SK-MEL-5 (cell line): ENCODE data around the gene SERPINH1. TPM values are rescaled to one million over a fixed set of nuclear protein-coding genes. Genes with fewer than 3 reads are reported as not detected.

ENCODE experiments used
- DNase-seq: peaks from one replicate; pipeline ENCODE4 v3.0.0-alpha.2; 2016; ENCODE audit warnings: low read depth, low spot score
- in situ Hi-C: cut with HindIII; loops from 2 replicates; pipeline ENCODE4 v1.10.0; 2016; ENCODE audit warnings: low sequenced_read_pairs, high pct_unique_total_duplicates, low pct_unique_long_range_greater_than_20kb
- total RNA-seq: library from RNA; depleted of rRNA; stranded (reverse); fragments of >200 nt; shearing (Covaris generic); gene quantifications from 2 replicates; pipeline ENCODE4 v1.2.3, GENCODE V29; 2014

Gene SERPINH1
- total RNA-seq, 1 experiment from 2014 or later: 21.6 TPM

DNA sequence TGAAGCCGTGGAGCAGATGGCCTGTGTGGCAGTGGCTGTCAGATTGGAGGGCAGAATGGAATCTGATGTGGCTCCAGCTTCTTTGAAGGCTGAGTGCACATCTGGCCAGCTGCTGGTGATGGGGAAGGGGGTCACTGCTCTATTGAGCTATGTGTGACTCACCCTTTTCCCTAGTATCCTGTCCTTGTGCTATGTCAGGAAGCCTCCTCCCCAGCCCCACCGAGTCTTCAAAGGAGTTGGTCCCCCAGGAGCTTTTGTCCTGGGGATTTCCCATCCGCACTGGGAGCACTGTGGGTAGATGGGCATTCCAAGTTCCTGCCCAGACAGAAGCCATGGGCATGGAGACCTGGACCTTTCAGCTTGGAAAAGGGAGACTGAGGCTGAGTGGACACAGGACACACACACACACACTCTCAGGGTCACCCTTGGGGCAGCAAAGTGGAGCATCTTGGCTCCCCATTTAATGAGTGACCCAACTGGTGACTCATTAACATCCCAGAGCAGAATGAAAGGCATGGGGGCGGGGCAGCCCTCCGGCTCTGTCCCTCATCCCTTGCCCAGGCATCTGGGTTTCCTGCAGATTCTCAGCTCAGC, 3.3 kb downstream of the SERPINH1 start:
- no peak for DNase-seq
- in situ Hi-C loops: no loop called here

DNA sequence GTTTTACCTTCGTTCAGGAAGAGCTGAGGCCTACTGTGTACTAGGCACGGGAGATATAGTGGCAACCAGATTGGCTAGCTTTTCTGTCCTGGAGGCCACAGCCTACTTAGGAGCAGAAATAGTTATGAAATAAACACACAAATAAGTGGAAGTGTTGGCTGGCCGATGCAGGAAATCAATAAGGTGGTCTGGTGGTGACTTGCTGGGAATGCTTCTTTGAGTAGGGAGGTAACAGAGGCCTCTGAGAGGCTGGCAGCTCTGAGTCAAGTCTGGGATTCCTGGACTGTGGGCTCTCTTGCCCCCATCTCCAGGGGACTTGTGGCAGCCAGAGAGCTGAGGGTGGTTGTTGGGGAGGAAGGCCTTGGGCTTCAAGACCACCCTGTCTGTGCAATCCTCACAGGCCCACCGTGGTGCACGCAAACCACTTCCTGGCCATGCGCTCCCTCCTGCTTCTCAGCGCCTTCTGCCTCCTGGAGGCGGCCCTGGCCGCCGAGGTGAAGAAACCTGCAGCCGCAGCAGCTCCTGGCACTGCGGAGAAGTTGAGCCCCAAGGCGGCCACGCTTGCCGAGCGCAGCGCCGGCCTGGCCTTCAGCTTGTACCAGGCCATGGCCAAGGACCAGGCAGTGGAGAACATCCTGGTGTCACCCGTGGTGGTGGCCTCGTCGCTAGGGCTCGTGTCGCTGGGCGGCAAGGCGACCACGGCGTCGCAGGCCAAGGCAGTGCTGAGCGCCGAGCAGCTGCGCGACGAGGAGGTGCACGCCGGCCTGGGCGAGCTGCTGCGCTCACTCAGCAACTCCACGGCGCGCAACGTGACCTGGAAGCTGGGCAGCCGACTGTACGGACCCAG, 4.1 kb downstream of the SERPINH1 start:
- DNase-seq: no peak
- in situ Hi-C loops: no loop called here

DNA sequence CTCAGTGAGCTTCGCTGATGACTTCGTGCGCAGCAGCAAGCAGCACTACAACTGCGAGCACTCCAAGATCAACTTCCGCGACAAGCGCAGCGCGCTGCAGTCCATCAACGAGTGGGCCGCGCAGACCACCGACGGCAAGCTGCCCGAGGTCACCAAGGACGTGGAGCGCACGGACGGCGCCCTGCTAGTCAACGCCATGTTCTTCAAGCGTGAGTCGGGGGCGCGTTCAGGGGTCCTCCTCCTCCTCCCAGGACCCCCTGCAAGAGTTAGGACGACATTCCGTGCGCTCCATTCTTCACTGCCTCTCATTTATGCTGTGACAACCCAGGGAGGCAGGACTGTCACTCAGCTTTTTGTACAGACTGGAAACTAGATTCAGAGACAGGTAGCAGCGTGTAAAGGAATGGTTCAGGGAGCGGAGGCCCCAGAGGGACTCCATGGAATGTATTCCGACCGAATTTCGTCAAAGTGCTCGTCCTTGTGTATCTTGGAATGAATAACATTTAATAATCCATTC, 4.8 kb downstream of the SERPINH1 start:
- in situ Hi-C loops: no loop called here
- DNase-seq: no peak

DNA sequence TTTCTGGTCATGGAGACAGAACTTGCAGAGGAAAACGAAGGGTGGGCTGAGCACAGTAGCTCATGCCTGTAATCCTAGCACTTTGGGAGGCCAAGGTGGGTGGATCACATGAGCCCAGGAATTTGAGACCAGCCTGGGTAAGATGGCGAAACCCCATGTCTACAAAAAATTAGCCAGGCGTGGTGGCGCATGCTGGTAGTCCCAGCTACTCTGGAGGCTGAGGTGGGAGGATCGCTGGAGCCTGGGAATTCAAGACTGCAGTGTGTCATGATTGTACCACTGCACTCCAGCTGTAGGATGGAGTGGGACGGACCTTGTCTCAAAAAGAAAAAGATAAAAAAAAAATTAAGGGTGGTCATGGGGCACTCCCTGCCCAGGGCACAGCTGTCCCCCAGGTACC, 5.9 kb downstream of the SERPINH1 start:
- in situ Hi-C loops: no loop called here
- no peak for DNase-seq

DNA sequence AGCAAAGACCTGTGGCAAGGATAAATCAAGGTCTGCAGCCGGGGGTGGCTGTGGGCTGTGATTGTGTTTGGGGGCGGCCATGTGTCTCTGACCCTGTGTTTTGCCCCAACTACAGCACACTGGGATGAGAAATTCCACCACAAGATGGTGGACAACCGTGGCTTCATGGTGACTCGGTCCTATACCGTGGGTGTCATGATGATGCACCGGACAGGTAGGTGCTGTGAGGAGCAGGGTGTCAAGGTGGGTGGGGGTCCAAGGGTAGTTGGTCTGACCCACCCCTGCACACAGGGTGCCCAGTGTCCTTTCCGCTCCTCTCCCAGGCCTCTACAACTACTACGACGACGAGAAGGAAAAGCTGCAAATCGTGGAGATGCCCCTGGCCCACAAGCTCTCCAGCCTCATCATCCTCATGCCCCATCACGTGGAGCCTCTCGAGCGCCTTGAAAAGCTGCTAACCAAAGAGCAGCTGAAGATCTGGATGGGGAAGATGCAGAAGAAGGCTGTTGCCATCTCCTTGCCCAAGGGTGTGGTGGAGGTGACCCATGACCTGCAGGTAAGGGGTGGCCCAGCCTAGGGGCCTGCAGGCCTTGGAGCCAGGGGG, 6.7 kb downstream of the SERPINH1 start:
- in situ Hi-C loops: no loop called here
- no peak for DNase-seq

DNA sequence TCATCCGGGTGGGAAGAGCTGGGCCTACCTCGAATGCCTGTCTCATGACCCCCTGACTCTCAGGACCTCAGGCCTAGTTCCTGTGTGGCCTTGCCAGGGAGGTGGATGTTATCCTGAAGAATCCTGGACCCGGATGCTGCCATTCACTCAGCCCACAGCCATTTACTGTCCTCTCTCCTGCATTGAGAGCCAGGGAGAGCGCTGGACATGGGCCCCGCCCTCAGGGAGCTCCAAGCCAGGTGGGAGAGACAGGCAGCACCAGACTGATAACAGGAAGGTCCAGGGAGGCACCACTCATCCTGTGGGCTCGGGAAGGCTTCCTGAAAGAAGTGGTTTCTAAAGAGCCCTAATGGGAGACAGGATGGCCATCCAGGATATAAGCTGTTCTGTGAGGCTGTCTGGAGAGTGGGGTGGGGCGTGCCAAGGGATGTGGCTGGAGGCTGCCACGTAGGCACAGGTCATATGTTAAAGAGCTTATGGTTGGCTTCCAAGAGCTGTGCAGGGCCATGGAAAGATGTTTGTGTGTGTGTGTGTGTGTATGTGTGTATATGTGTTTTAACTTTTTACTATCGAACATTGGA, 8.6 kb downstream of the SERPINH1 start:
- no peak for DNase-seq
- in situ Hi-C loops: no loop called here

DNA sequence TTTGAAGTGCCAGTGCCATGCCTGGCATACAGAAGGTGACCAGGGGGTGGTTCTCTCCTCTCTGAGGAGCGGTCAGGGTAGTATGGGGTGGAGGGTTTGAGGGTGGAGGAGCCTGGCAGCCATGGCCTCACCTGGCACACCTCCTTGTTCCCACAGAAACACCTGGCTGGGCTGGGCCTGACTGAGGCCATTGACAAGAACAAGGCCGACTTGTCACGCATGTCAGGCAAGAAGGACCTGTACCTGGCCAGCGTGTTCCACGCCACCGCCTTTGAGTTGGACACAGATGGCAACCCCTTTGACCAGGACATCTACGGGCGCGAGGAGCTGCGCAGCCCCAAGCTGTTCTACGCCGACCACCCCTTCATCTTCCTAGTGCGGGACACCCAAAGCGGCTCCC, 9.6 kb downstream of the SERPINH1 start:
- DNase-seq: no peak
- in situ Hi-C loops: no loop called here

DNA sequence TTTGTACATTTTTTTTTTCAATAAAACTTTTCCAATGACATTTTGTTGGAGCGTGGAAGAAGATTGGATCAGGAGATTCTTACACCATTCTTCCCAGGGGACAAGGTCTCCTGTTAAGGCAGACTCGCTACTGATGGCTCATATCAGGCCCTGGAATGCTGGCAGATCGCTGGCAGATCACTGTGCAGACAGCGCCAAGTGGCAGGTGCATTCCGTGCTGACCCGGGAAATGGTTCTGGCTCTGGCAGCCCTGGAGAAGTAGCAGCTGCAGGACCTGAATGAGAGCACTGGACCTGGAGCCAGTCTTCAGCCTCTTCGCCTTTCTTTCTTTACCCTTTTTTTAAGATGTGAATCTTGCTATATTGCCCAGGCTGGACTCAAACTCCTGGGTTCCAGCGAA, 10.7 kb downstream of the SERPINH1 start:
- DNase-seq: no peak
- in situ Hi-C loops: no loop called here

DNA sequence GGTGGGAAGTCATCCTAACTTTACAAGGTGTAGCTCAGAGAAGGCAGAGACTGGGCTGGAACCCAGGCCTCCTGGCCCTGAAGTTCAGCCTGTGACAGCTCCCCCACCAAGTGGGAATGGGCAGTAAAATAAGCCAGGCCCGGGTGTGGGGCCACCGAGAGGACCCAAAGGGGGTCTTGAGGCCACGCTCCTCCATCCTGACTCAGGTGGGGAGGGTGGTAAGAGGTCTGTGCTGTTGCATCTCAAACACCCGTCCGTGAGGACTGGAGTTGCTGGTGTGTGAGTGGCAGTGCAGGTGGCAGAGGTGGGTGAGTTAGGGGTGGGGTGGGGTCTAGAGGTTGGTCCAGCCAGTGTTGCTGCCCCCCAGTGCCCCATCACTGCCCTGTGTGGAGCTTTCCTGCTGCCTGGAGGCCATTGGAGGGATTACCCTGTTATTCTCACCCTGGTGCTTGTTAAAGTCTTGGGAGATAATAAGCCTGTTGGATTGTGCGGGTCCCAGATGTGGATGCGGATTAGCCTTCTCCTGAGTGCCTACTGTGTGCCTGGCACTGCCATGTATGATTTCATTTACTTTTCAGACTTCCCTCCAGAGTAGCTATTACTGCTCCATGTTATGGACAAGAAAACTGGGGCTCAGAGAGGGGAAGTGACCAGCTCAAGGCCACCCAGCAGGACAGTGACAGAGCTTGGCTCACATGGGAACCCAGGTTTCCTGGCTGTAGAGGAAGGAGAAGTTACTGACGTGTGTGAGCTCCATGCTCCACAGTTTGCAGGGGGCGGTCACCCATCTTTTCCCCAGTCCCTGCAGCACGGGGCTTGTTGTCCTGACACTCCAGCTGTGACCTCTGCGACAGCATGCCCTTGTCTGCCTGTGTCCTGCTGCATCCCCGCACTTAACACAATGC, 12.9 kb downstream of the SERPINH1 start:
- in situ Hi-C loops: no loop called here
- DNase-seq: no peak

DNA sequence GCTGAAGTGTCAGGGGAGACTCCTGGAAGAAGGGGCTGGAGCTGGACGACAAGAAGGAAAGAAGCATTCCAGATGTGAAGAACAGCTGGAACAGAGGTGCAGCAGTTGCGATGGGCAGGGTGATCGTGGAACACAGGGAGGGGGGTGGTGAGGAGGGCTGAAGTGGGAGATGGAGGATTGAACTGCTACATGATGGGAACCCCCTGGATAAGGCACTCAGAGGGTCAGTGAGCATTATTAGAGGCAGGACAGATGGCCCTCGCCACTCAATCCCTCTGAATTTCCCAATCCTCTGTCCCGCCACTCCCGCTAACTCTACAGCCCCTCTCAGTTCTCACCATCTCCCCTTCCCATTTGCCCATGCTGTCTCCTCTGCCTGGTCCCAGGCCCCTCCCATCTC, 14.0 kb downstream of the SERPINH1 start:
- DNase-seq: no peak
- in situ Hi-C loops: no loop called here

DNA sequence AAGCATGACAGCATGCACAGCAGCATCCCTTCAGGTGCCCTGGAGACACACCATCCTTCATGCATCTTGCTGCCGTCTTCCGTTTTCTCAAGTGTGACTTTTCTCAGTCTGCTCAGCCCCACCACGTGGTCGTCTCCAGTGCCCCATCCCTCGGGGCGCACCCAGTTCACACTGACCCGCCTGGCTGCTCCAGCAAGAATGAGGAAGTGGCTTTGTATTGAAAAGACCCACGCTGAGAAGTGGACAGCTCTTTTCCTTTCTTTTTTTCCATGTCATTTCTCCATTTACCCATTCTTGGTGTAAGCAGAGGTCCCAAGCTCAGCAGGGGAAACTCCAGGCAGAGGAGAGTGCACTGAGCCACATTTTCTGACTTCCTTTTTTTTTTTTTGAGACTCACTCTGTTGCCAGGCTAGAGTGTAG, 14.5 kb downstream of the SERPINH1 start:
- in situ Hi-C loops: no loop called here
- DNase-seq: peak; percentile 42

DNA sequence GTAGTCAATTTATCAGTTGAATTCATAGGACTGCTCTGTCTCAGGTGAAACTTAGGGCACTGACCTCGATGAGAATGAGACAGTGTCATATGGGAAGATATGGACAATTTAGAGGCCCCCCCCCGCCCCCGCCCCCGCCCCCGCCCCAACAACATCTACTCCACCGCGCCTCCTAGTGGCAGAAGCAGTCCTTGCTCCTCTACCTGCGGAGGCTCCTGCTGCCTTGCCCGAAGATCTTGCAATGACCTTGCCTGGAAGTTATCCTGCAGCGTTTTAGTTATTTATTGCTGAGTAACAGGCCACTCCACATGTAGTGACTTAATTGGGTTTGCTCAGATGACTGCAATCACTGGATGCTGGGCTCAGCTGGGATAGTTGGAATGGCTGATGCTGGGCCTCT, 15.2 kb downstream of the SERPINH1 start:
- in situ Hi-C loops: no loop called here
- DNase-seq: peak; percentile 55

DNA sequence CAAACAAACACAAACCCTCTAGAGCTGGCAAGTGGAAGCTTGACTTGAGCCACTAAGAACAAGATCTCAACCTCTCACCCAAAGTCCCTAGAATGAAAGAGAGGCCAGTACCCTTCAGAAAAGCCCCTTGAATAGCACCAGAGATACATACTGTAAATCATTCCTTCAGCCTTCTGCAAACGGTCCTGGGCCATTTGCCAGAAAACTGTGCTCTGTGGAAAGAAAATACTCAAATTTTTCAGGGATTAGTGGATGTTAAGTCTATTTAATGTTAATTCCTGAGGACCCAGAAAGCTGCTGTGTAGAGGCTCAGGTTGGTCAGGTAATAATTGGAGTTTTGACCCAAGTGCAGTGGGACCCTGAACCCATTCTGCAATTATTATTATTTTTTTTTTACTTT, 16.9 kb downstream of the SERPINH1 start:
- in situ Hi-C loops: no loop called here
- no peak for DNase-seq

DNA sequence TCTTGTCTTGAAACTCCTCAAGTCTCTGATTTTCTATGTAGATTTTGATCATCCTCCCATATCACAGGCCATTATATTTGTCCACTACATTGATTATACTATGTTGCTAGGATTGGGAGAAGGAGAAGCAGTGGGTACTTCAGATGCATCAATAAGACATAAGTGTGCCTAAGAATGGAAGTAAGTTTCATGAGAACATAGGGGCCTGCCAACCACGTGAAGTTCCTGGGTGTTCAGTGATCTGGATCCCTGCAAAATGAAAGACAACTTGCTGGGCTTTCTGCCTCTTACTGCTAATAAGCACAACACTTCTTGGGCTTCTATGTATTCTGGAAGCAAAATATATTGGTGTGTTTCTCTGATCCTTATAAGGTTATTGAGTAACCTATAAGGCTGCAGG, 17.8 kb downstream of the SERPINH1 start:
- DNase-seq: no peak
- in situ Hi-C loops: no loop called here

DNA sequence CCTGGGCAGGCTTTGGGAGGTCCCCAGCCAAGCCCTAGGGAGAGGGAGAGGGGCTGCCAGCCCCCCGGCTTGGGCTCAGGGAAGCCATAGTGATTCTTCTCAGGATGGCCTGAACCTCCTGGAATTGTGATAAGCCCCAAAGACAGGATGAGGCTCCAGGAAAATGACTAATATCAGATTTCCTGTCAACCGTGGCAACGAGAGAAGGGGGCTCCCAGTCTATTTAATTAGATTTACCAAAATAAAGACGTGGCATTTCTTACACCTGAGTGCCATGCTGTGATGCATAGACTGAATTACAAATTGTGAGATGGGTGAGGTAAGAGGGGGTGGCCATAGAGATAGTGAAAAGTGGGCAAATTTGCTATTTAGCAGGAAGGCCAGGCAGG, 20.4 kb downstream of the SERPINH1 start:
- DNase-seq: no peak
- in situ Hi-C loops: no loop called here

DNA sequence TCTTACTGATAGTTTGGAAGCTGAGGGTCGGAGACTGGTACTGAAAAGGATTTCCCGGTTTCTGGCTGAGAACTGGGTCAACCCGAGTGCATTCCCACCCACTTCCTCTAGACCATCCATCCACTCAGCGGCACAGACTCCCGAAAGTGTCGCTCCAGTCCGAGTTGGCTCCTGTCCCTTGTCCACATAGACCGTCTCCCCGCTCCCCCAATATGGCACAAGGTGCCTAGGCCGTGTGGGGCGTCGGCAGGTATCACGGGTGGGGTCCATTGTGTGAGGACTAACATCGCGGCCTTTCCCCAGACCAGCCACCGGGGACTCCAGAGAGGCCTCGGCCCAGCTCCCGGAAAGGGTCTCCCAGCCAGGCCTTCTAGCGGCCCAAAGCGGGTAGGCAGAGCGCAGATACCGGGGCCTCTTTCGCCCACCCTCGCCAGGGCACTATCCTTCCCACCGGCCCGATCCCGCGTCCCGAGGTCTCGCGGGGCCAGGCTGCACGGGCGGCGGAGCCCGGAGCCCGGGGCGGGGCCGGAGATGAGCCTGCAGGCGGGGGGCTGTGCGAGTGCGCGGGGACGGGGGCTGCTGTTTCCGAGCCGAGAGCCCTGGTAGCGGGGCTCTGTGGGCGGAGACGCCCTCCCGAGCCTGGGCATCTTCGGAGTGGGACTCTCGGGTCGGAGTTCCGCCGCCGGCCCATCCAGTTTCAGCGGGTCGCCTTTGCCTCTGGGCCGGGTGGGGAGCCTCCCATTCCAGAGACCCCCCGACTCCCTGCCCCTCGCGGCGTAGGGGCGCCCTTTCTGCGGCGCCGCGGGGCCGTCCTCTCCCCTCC, 21.1 kb downstream of the SERPINH1 start:
- DNase-seq: no peak
- in situ Hi-C loops: no loop called here
